ENCODE measurements around the gene GNB5.

Gene GNB5

DNA sequence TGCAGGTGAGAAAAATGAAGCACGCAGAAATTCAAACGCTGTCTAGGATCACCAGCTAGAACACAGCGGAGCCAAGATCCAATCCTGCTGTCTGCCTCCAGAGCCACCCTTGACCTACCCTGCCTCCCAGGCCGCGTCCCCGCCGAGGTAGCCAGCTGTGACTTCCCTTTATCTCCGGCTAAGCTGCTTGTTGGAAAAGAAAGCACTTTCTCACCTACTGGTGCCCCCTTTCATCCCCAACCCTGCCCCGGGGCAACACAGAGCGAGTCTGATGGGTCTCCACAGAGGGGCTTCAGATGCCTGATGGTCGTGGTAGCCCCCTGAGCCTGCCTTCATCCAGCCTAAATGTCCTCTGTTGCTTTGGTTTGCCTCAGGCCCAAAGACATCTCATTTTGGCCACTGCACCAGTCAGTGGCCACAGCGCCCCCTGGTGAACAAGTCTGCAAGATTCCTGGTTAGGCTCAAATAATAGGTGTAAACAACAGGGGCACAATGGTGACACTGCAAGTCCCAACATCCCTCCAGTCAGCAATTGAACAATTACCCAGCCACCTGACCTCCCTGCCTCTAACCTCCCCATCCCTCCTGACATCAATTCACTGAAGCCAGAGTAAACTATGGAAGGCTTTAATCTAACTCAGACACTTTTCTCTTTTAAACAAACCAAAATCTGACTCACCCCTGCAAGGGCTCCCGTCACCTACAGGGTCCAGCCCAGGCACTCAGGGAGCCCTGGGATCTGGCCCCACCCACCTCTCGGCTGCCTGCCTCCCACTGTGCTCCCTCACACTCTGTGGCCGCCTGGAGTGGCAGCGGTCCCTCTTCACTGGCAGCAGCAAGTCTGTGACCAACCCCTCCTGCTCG lies 51.4 kb downstream of the GNB5 start:
- no peak for DNase-seq

DNA sequence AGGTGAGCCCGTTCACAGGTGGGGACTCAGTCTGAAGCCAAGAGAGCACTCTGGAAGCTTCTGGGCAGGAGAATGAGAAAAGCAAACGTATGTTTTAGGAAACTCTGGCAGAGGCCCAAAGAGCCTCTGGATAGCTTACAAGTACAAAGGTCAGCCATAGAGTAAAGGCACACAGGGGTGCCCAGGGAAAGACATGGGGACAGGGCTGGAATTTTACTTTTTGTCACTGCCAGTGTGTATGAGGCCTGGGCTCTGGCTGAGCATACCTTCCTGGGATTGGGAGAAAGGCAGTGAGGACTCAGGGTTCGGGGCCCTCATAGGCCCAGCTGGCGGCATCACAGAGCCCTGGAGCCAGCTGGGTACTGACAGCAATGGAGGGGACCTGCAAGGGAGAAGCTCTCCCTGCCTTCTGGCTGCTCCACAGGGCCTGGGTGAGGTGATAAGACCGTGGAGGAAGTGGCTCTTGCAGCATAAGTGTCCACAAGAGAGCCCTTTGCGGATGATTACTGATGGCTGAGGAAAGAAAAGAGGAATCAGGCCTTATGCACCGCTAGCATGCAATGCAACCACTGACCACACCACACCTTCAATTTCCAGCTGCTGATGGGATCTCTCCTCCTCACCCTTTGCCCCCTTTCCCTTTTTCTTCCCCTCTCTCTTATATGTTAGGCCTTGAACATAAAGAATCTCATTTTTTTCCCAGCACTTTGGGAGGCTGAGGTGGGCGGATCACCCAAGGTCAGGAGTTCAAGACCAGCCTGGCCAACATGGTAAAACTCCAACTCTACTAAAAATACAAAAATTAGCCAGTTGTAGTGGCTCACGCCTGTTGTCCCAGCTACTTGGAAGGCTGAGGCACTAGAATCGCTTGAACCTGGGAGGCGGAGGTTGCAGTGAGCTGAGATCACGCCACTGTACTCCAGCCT lies 53.5 kb downstream of the GNB5 start:
- DNase-seq, result no peak

DNA sequence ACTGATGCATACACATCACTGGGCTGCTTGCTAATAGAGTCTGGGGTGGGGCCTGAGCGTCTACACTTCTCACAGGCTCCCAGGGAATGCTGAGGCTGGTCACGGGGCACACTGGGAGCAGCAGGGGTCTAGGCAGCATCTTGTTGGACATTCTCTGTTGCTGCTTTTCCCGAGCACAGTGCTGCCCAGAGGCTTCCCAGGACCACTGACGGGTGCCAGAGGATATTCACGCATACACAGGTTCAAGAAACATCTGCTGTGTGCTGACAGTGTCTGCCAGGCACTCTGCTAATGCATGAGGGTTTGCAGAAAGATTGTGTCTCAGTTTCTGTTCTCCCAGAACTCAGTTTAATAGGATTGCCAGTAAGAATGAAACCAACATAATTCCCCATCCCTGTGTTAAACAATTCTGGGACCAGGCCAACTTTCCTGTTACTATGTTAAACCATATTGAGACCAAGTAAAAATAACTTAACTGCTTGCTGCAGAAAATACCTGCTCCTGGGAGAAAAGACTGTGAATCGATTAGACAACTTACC lies 54.7 kb downstream of the GNB5 start:
- no peak for DNase-seq

DNA sequence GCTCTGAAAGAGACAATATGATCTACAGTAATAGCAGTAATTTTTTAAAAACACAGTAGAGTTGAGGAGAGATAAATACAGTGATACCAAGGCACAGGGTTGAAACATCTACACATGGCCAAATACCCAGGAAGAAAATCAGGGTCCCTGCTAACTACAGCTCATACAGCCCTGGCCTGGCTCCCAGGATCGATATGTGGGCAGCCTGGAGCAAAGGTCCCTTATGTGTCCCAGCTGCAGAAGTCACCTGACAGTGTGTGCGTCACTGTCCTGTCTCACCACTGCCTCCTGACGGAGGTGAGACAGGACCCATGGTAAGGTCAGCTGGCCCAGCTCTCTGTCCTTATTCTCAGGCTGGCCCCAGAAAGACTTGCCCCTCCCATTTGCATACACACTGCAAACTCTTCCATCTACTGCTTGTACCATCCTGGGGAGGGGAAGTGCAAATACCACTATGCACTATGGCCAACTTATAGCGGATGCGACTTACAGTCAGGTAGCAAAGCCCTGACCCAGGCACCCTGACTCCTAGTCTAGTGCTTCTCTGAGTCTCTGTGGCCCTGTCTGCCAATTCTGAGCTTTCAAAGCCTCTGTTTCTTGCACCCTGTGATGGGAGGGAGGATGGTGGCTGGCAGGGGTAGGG lies 56.6 kb downstream of the GNB5 start:
- DNase-seq, result no peak

DNA sequence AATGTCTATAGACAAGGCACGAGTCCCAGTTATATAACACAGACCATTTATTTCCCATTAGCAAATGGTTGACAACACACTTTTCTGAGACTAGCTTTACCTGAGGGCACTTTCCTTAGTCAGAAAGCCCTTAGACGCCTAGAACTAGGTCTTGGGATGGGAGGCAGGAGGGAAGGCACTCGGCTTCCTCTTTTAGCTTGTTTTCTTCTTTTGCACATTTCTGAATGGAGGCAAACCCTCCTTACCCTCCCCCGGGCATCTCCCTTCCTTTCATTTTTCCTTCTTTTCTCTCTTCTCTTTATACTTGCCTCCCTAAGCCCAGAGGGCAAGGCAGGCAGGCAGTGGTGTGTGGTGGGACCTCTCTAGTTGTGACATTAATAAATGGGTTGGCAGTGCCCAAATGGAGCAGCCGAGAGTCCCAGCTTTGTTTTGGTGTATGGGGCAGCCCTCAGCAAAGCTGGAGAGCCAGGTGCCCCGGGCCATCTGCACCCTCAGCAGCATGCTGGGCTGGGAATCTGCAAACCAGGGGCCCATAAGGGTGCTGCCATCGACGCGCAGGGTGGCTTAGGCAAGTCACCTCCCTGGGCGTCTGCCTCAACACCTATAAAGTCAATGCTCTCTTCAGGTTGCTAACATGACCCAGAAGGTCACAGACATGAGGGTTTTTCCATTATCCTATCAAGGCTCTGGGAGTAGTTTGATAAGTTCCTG lies 57.5 kb downstream of the GNB5 start:
- DNase-seq, result no peak

DNA sequence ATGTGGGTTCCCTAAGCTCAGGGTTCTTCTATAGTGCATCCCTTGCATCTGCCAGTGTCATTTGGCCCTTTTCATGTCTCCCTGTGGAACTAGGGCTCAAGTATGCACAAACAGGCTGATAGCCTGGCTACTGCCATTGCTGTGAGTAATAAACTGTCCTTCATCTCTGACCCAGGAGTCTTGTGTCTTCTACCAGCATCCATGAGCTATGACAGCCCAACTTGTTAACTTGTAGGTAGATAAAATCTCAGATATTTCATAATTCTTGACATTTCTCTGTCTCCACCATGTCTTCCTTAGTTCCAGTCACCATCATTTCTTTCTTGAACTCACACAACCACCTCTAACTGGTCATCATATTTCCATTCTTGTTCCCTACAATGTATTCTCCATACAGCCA lies 59.1 kb downstream of the GNB5 start:
- DNase-seq, result no peak

DNA sequence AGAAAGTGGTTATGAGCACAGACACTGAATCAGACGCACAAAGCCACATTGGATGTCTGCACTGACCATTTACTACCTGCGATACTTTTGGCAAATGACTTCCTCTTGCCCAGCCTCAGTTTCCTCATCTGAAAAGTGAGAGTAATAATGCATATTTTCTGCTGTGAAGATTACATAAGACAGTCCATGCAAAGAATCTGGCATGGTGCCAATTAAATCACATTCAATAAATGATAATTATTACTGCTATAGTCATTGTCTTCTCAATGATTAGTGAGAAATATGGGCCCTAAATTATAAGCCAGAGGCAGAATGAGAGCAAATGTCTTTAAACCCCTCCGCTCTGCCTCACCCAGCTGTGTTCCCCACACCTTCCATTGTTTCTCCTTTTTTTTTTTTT lies 62.6 kb downstream of the GNB5 start:
- no peak for DNase-seq

DNA sequence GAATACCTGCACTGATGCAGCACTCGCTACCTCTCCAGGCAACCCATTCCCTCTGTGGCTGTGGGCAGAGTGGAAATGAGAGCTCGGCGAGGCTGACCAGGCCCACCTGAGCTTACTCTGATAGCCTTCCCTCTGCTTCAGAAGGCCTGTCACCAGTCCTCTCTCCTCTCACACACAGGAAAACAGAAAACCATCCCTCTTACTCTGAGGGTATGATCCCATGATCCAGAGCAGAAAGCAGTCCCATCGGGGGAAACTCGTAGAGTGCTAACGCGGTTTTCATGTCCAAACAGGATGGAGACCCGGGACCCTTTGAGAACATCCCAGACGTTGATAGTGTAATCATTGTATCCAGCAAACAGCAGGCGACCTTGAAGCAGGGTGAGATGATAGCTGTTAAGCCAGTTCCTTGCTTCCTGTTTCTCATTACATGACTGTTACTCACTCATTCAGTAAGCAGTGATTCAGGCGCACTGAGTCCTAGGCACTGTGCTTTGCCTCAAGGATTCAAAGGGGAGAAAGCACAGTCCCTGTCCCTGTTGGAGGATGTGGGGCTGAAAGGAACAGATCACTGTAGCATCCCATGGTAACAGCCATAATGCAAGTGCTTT lies 66.8 kb downstream of the GNB5 start:
- no peak for DNase-seq

DNA sequence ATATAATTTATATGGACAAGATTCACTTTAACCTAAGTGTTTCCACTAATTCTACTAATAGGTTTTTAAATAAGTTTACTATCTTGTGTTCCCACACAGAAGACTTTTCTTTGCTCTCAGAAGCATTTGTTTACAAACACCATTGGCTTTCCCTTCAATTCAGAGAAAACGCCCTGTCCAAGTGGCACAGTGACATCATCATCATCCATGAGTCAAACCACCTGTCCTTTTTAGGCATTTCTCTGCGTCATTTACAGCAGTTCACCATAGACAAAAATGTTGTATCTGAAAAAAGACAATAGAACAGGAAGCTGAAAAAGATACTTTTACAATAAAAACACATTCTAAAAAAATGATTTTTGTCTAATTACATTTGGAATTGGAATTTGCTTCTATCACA lies 69.3 kb downstream of the GNB5 start:
- no peak for DNase-seq

DNA sequence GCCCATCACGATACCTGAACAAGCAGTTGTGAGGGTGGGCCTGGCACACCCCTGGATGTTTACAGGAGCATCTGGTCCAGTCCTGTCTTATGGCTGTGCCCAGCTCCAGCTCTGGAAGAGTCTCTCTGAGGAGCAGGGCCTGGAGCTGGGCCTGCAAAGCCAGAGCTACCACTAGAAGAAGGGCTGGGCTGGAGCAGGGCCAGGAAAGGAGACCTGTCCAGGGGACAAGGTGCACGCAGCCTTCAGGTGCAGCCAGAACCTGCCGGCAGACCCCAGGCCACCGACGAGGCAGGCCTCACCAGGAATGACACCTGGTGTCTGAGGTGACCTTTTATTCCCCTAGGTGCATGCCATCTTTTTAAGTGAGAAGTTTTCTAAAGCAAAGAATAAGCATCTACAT lies 70.2 kb downstream of the GNB5 start:
- DNase-seq, result no peak

DNA sequence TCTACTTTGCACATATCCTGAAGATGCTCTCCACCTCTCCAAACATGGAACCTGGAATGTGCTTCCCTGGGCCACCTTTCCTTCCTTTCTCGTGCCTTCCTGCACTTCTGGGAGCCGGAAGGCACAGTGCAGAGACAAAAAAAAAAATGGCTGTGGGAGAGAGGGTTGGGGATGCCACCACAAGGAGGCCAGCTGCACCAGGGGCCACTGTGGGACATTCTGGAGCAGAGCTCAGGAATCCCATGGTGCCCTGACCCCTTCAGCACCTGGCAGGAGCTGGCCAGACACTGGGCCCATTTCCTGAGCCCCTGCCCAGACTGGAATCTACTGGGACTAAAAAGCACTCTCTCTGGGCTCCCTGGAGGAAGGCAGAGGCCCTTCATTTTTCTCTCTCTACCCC lies 70.7 kb downstream of the GNB5 start:
- no peak for DNase-seq

DNA sequence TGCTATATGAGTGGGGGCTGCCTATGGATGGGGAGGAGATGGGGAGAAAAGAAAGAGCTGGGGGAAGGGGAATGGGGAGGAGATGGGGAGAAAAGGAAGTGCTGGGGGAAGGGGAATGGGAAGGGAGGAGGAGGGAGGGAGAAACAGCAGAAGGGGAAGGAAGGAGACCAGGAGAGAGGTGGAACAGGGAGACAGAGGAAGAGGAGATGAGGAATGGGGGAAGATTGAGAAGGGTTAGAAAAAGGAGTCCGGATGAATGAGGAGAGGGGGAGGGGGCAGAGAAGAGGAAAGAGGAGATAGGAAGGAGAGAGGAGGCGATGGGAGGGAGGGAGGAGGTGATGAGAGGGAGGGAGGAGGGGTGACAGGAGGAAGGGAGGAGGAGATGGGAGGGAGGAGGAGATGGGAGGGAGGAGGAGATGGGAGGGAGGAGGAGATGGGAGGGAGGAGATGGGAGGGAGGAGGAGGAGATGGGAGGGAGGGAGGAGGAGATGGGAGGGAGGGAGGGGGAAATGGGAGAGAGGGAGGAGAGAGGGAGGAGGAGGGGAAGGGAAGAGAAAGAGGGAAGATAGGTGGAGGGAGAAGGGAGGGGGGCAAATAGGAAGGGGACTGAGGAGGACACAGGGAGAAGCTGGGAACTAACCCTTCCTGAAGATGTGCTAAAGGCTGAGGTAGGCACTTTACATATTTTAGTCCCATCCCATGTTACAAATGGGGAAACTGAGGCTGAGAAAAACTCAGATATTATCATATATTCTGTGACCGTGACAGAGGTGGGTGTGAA lies 72.0 kb downstream of the GNB5 start:
- no peak for DNase-seq

DNA sequence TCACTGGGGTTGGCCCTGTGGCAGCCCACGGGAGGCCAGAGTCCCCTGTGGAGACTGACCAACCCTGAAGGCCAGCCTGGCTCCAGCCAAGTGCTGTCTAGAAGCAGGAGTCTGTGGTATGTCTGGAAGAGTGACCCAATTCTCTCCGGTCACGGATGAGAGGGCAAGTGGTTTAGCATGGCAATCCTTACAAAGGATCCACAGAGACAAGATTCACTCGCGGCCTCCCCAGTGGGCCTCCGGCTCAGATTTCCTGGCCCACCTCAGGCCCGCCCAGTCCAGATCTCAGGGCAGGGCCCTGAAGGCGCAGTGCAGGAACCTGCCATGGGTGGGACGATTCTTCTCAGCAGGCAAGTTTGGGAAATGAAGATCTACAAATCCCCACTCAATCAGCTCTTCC lies 73.6 kb downstream of the GNB5 start:
- DNase-seq, result no peak

DNA sequence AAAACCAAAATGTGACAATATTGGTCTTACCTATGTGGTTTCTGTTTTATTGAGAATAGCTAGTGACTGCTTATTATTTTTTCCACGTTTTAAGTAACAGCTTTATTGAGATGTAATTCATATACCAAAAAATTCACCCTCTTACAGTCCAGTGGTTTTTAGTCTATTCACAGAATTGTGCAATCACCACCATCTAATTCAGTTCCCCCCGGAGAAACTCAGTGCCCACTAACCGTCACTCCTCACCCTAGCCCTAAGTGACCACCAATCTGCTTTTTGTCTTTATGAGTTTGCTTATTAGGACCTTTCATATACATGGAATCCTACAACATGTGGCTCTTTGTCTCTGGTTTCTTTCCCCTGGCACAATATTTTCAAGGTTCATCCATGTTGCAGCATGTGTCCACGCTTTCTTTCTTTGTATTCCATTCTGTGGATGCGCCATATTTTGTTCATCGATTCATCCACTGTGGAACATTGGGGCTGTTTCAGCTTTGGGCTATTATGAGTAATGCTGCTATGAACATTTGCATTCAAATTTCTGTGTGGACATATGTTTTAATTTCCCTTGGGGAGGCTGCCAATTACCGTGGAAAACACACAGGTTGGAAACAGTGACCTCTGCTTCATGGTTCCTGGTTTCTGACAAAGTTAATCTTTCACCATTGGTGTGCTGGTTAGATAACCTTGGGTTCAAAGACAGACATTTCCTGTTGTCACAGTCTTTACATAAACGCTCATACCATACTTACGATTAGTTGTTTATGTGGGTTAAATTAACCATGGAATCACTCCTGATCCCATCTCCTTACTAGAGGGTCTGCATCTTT lies 75.4 kb downstream of the GNB5 start:
- no peak for DNase-seq

DNA sequence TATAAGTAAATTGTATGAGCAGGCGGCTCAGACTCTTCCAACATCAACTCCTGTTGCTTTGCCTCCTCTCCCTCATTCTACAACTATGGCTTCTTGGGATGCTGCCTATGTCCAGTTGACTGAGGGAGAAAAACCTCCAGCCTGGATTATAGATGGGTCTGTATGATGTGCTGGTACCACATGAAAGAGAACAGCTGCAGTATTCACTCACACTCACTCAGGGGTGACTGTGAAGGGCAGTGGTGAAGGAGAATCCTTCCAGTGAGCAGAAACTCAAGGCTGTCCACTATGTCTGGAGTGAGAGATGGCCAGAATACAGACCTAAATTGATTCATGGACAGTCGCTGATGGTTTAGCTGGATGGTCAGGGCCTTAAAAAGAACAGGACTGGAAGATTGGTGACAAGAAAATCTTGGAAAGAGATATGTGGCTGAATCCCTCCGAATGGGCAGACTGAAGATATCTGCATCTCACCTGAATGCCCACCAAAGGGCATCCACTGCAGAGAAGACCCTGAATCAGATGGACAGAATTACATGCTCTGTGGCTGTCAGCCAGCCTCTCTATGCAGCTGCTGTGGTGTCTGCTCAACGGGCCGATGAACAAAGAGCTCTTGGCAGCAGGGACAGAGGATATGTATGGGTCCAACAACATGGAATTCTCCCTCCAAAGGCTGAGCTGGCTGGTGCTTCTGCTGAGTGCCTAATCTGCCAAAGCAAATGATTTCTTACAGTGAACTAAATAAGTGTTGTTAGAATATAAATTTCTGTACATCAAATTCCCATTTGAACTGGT lies 76.7 kb downstream of the GNB5 start:
- DNase-seq, result no peak

DNA sequence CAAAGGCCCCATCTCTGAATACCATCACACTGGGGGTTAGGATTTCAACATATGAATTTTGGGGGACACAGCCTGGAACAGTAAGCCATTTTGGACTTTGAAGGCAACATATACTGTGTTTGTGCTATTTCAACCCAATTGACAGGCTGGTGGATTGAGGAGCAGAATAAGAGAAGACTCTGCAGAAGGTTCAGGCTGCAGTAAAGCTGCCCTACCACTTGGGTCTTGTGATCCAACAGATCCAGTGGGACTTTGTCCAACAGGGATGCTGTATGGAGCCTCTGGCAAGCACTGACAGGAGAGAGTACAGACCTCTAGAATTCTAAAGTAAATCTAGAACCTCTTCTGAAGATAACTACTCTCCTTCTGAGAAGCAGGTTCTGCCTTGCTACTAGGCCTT lies 77.5 kb downstream of the GNB5 start:
- DNase-seq, result no peak

DNA sequence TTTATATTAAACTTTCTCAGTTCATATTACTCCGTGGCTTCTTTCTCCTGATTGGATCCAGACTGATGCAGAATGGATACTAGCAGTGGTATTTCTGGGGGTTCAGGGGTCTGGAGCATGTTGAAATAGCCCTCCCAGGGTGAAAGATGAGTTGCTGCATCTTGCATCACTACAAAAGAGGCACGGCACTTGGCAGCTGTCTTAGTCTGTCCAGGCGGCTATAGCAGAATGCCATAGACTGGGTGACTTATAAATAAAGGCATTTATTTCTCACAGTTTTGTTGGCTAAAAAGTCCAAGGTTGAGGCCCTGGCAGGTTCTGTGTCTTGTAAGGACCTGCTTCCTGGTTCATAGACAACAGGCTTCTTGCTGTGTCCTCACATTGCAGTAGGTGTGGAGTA lies 78.0 kb downstream of the GNB5 start:
- DNase-seq, result no peak

DNA sequence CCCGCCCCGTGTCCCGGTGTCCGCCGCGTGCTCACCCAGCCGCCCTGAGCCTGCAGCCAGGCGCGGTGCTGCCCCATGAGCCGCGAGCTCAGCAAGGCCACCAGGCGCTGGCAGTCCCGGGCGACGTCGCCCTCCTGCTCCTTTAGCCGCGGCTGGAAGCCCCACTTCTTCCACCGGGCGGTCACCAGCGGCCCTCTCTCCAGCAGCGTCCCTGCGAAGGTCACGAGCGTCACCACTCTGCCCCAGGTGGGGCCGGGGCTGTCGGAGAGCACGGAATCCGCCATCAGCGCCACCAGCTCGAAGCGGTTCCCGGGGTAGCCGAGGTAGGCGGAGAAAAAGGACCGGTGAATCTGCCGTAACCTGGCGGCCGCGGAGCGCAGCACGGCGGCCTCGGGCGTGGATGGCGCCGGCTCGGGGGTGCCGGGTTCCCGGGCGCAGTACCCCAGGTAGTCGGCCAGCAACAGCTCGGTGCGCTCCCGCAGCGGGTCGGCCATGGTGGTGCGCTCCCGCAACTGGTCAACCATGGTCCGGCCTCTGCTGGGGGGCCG lies 78.9 kb downstream of the GNB5 start:
- DNase-seq, result no peak

DNA sequence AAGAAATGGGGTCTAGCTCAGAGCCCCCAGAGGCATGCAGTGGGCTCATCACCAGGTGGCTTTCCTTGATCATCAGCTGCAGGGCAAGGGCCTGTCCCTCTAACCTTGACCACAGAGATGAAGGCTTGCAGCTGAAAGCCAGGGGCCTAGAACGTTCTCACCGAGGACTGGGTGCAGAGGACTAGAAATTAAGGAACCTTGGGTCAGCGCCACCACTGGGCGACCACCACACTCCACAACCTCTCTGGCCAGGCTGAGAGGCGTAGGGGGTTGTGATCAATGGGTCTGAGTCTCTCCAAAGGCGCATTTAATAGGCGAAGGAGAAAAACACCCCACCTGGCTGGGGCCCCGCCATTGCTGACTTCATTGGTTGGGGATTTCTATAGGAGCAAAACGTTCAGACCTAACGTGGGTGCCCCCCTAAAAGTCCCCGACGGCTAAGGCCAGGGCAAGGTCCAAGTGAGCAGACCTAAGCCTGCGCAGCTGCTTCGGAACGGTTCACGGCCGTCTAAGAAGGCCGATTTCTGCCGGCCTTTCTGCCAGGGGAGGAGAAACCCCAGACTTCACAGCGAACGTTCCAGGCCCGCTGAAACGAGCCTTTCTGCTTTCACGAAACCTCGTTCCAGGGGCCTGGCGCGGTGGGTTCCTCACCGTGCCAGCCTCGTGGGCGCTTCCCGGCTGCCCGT lies 79.5 kb downstream of the GNB5 start:
- DNase-seq, result no peak

Measured in NCI-H1417 treated with DMSO at 0.1 percent for 48 hours (cell line).